HCT116 (cell line): Measurements from ENCODE around the gene PPWD1. TPM values are rescaled to one million over a fixed set of nuclear protein-coding genes. Genes with fewer than 3 reads are reported as not detected.
"Not testable (repeated sequence)": the region's sequence is repeated elsewhere in the genome, so short reads cannot be mapped to it uniquely, and the experiment has no call there.

ENCODE experiments used
- ATAC-seq: fragments of 200-7000 bp; cut with Tn5 transposase; 2 replicates; pipeline ENCODE4 v1.9.1; 2020; ENCODE audit warnings: mild to moderate bottlenecking, moderate library complexity
- BruUV-seq: library from RNA; stranded (reverse); fragments of 400-500 nt; replicated peaks from 2 replicates; lab custom pipeline; 2021; lab: Mats Ljungman, UMichigan
- CTCF ChIA-PET: fragments of 300-600 bp; sonication (Branson Sonifier 250); formaldehyde crosslinking; loops from one replicate; lab custom pipeline; 2021; ENCODE audit warnings: antibody characterized with exemption; lab: Charles Lee
- POLR2A ChIA-PET: fragments of 300-600, 350-600 bp; sonication (Branson Sonifier 250); formaldehyde crosslinking; loops from one replicate; lab custom pipeline; 2021; ENCODE audit warnings: antibody characterized with exemption; lab: Charles Lee
- RAD21 ChIA-PET, 2 experiments: fragments of 300-600 bp; sonication (Branson Sonifier 250); formaldehyde crosslinking; loops; one replicate each; lab custom pipeline; 2023; ENCODE audit warnings: low total read pairs in 2 of 2; ENCODE audit not compliant: uncharacterized antibody in 2 of 2, unreplicated experiment in 2 of 2, low non-redundant PET in 1 of 2; lab: Charles Lee
- DNase-seq: peaks from one replicate; pipeline ENCODE4 v3.0.0-alpha.2; 2010; ENCODE audit warnings: low read depth, low spot score
- H2AFZ ChIP-seq: fragments of 200-600 bp; shearing (Covaris generic), sonication (generic); 2 replicates; pipeline ENCODE4 v1.6.1; 2017; ENCODE audit warnings: low read depth, mixed run types, mixed read lengths, antibody characterized with exemption, low read length; ENCODE audit not compliant: poor library complexity, severe bottlenecking
- H3K27ac ChIP-seq: 2 replicates; pipeline ENCODE4 v1.5.1; 2012; ENCODE audit warnings: low read depth, low read length
- H3K27me3 ChIP-seq: fragments of 200-600 bp; sonication (generic); 2 replicates; pipeline ENCODE4 v1.6.1; 2016; ENCODE audit warnings: mixed run types, low read length, mixed read lengths; ENCODE audit not compliant: insufficient read depth
- H3K36me3 ChIP-seq, 2 experiments: fragments of 200-500 bp in 1 of 2; fragments of 200-600 bp in 1 of 2; sonication (Bioruptor generic) in 1 of 2; sonication (generic) in 1 of 2; 2 replicates each; pipeline versions ENCODE4 v1.5.1 to v1.6.1; 2014 to 2016; ENCODE audit warnings: low read length in 2 of 2, inconsistent platforms in 1 of 2, mixed read lengths in 1 of 2, mixed run types in 1 of 2; ENCODE audit not compliant: insufficient read depth in 2 of 2, control insufficient read depth in 1 of 2
- H3K4me1 ChIP-seq, 2 experiments: fragments of 200-600 bp in 1 of 2; sonication (generic) in 1 of 2; 2 replicates each; pipeline versions ENCODE4 v1.5.1 to v1.6.1; 2012 to 2017; ENCODE audit warnings: low read length in 2 of 2, inconsistent platforms in 1 of 2, mild to moderate bottlenecking in 1 of 2, mixed read lengths in 1 of 2, mixed run types in 1 of 2, moderate library complexity in 1 of 2; ENCODE audit not compliant: insufficient read depth in 2 of 2, control insufficient read depth in 1 of 2
- H3K4me2 ChIP-seq: fragments of 200-600 bp; sonication (generic); 2 replicates; pipeline ENCODE4 v1.6.1; 2017; ENCODE audit warnings: mixed run types, low read length, mixed read lengths
- H3K4me3 ChIP-seq, 2 experiments: fragments of 200-600 bp in 1 of 2; sonication (generic) in 1 of 2; replicated peaks in 1 of 2; 2 replicates each; pipeline ENCODE4 v1.5.1; 2011 to 2016; ENCODE audit warnings: low read length in 2 of 2, control low read depth in 1 of 2, low read depth in 1 of 2, mild to moderate bottlenecking in 1 of 2, mixed read lengths in 1 of 2, mixed run types in 1 of 2
- H3K79me2 ChIP-seq: fragments of 200-600 bp; sonication (generic); 2 replicates; pipeline ENCODE4 v1.6.1; 2017; ENCODE audit warnings: mild to moderate bottlenecking, mixed run types, low read length, moderate library complexity, mixed read lengths; ENCODE audit not compliant: insufficient read depth
- H3K9ac ChIP-seq: fragments of 200-600 bp; sonication (generic); 2 replicates; pipeline ENCODE4 v1.6.1; 2016; ENCODE audit warnings: low read length, mixed read lengths
- H3K9me2 ChIP-seq: fragments of 200-600 bp; sonication (generic), shearing (Covaris generic); 2 replicates; pipeline ENCODE4 v1.6.1; 2017; ENCODE audit warnings: mixed run types, mild to moderate bottlenecking, moderate library complexity; ENCODE audit not compliant: insufficient read depth
- H3K9me3 ChIP-seq, 2 experiments: fragments of 200-500 bp in 1 of 2; fragments of 200-600 bp in 1 of 2; sonication (Bioruptor generic) in 1 of 2; sonication (generic) in 1 of 2; 2 replicates each; pipeline ENCODE4 v1.6.1; 2014 to 2017; ENCODE audit warnings: low read length in 2 of 2, mixed read lengths in 2 of 2, inconsistent platforms in 1 of 2, low read depth in 1 of 2, mild to moderate bottlenecking in 1 of 2, mixed run types in 1 of 2, moderate library complexity in 1 of 2; ENCODE audit not compliant: control insufficient read depth in 1 of 2, insufficient read depth in 1 of 2
- H4K20me1 ChIP-seq: fragments of 200-600 bp; sonication (generic), shearing (Covaris generic); 2 replicates; pipeline ENCODE4 v1.6.1; 2017; ENCODE audit warnings: mixed run types, mild to moderate bottlenecking, moderate library complexity; ENCODE audit not compliant: insufficient read depth
- CTCF ChIP-seq, 3 experiments: fragments of 200-600 bp in 1 of 3; sonication (generic) in 1 of 3; IDR thresholded peaks in 2 of 3; conservative IDR thresholded peaks in 1 of 3; 2 replicates each; pipeline ENCODE4 v1.5.1; 2012 to 2017; ENCODE audit warnings: low read depth in 2 of 3, low read length in 2 of 3, antibody characterized with exemption in 1 of 3, borderline replicate concordance in 1 of 3, control low read depth in 1 of 3, mild to moderate bottlenecking in 1 of 3, mixed read lengths in 1 of 3, mixed run types in 1 of 3, moderate library complexity in 1 of 3; ENCODE audit not compliant: insufficient read depth in 1 of 3
- EZH2 ChIP-seq: fragments of 200-600 bp; sonication (generic); IDR thresholded peaks from 2 replicates; pipeline ENCODE4 v1.6.1; 2017; ENCODE audit warnings: antibody characterized with exemption, mixed run types
- FOSL1 ChIP-seq: IDR thresholded peaks from 2 replicates; pipeline ENCODE4 v1.6.1; 2012; ENCODE audit warnings: low read depth
- POLR2A ChIP-seq: IDR thresholded peaks from 2 replicates; pipeline ENCODE4 v1.7.0; 2011; ENCODE audit warnings: borderline replicate concordance; ENCODE audit not compliant: insufficient read depth, insufficient read length; ENCODE audit errors: extremely low read depth
- POLR2AphosphoS5 ChIP-seq: IDR thresholded peaks from 2 replicates; pipeline ENCODE4 v1.6.1; 2011; ENCODE audit warnings: mild to moderate bottlenecking, low read depth, low read length, moderate library complexity
- REST ChIP-seq: IDR thresholded peaks from 2 replicates; pipeline ENCODE4 v1.6.1; 2012; ENCODE audit warnings: low read depth
- SRF ChIP-seq: IDR thresholded peaks from 2 replicates; pipeline ENCODE4 v1.6.1; 2012; ENCODE audit warnings: low read depth
- ZFX ChIP-seq: fragments of 450-650 bp; IDR thresholded peaks from 2 replicates; pipeline ENCODE4 v1.6.1; 2017
- ZNF274 ChIP-seq: fragments of 200-500 bp; sonication (Bioruptor generic); IDR thresholded peaks from 2 replicates; pipeline ENCODE4 v1.6.1; 2014; ENCODE audit warnings: mild to moderate bottlenecking, low read depth, low read length, inconsistent platforms
- intact Hi-C: fragments of 100-400 bp; cut with micrococcal nuclease; formaldehyde crosslinking; loops from 2 replicates; pipeline ENCODE4 v1.10.0; 2022
- total RNA-seq: library from RNA; stranded (reverse); gene quantifications from one replicate; pipeline ENCODE4 v1.2.1, GENCODE V29; 2021; ENCODE audit not compliant: unreplicated experiment
- TF ChIP-seq, protein P1 (sequence below): IDR thresholded peaks from 2 replicates; pipeline ENCODE4 v1.6.1; 2011; ENCODE audit warnings: mild to moderate bottlenecking, low read length, moderate library complexity; ENCODE audit not compliant: insufficient replicate concordance; ENCODE audit errors: extremely low read depth

Gene PPWD1
- total RNA-seq, 1 experiment from 2014 or later: 25.5 TPM

GRCh38 chr5:65620021-65620420, 56.9 kb downstream of the PPWD1 start (continued):
- TF ChIP-seq REST (no peak), EZH2 (no peak), ZFX (no peak), SRF (no peak), ZNF274 (no peak), POLR2AphosphoS5 (no peak), FOSL1 (no peak), POLR2A (no peak), CTCF (IDR thresholded peaks at IDR 0.05 in 2 of 3, conservative IDR thresholded peaks at IDR 0.05 in 1 of 3; ENCODE audit: borderline replicate concordance in 1 of 3, insufficient read depth in 1 of 3, low read depth in 2 of 3, low read length in 2 of 3) (no peak)
- TF ChIP-seq, protein P1, sequence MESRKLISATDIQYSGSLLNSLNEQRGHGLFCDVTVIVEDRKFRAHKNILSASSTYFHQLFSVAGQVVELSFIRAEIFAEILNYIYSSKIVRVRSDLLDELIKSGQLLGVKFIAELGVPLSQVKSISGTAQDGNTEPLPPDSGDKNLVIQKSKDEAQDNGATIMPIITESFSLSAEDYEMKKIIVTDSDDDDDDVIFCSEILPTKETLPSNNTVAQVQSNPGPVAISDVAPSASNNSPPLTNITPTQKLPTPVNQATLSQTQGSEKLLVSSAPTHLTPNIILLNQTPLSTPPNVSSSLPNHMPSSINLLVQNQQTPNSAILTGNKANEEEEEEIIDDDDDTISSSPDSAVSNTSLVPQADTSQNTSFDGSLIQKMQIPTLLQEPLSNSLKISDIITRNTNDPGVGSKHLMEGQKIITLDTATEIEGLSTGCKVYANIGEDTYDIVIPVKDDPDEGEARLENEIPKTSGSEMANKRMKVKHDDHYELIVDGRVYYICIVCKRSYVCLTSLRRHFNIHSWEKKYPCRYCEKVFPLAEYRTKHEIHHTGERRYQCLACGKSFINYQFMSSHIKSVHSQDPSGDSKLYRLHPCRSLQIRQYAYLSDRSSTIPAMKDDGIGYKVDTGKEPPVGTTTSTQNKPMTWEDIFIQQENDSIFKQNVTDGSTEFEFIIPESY: no peak

- BruUV-seq, RAD21 ChIA-PET, H3K4me2 ChIP-seq, DNase-seq, H2AFZ ChIP-seq, H3K27ac ChIP-seq, CTCF ChIA-PET, H4K20me1 ChIP-seq, POLR2A ChIA-PET, ATAC-seq, H3K4me3 ChIP-seq, H3K27me3 ChIP-seq, H3K9ac ChIP-seq, H3K9me3 ChIP-seq, H3K9me2 ChIP-seq, intact Hi-C loops, H3K36me3 ChIP-seq: not testable (repeated sequence)
- H3K4me1 ChIP-seq: peaks cover 2 to 17% of the 10 kb centered on the region in 2 experiments; a peak in 2 of 4 replicates
- peaks cover 36% of the 10 kb centered on the region for H3K79me2 ChIP-seq
Observed at GRCh38 chr5:65621961-65622360, 58.9 kb downstream of the PPWD1 start.
